ENCODE results near the gene BDKRB2. TPM values are rescaled to one million over a fixed set of nuclear protein-coding genes. Genes with fewer than 3 reads are reported as not detected.

The BDKRB2 gene
- total and polyA plus RNA-seq, 2 of the 8 experiments (the other 6 are each of a cell fraction or from before 2014, with no cell fraction given) = 0.13 to 0.21 TPM

GRCh38 chr14:96181186-96182056 is 23.2 kb upstream of the BDKRB2 start (continued):
- TF ChIP-seq RXRA (IDR thresholded peaks at IDR 0.05; ENCODE audit: insufficient read depth, low read depth, low read length) (no peak), PHF8 (conservative IDR thresholded peaks at IDR 0.05; ENCODE audit: low read depth, low read length) (no peak), EP300 (IDR thresholded peaks at IDR 0.05; ENCODE audit: borderline replicate concordance in 1 of 2, low read depth in 2 of 2, low read length in 2 of 2) (no peak)

All from H1 (cell line).